ENCODE data around the gene NAALADL2. TPM values are rescaled to one million over a fixed set of nuclear protein-coding genes. Genes with fewer than 3 reads are reported as not detected.
A peak's percentile ranks its signal among the peaks of the same experiment; 100 is the strongest.
"Not testable (repeated sequence)": the region's sequence is repeated elsewhere in the genome, so short reads cannot be mapped to it uniquely, and the experiment has no call there.

The NAALADL2 gene
- total RNA-seq, 1 donor from 2014 or later = 36.9 TPM

GRCh38 chr3:175552929-175553328, 693.8 kb downstream of the NAALADL2 start:
- intact Hi-C loops (cut with DNase I) = no loop called here
- ATAC-seq (no peak), DNase-seq (ENCODE audit: low spot score) (no peak)

GRCh38 chr3:175554801-175555200, 695.7 kb downstream of the NAALADL2 start:
- ATAC-seq = no peak
- no peak for DNase-seq (ENCODE audit: low spot score)
- intact Hi-C loops (cut with DNase I) = no loop called here

- DNase-seq (ENCODE audit: low spot score) = no peak
- intact Hi-C loops (cut with DNase I) = no loop called here
Measured at GRCh38 chr3:175558261-175558660, 699.1 kb downstream of the NAALADL2 start.

GRCh38 chr3:175564363-175564762, 705.2 kb downstream of the NAALADL2 start:
- no peak for ATAC-seq
- intact Hi-C loops (cut with DNase I) = no loop called here
- DNase-seq (ENCODE audit: low spot score) = no peak

More at GRCh38 chr3:175558261-175558660, 699.1 kb downstream of the NAALADL2 start:
- no peak for ATAC-seq

GRCh38 chr3:175571096-175571495, 712.0 kb downstream of the NAALADL2 start:
- ATAC-seq (no peak), DNase-seq (ENCODE audit: low spot score) (no peak)
- intact Hi-C loops (cut with DNase I) = no loop called here

- DNase-seq (ENCODE audit: low spot score) = no peak
- intact Hi-C loops (cut with DNase I) = no loop called here
- ATAC-seq = no peak
Measured at GRCh38 chr3:175573226-175573625, 714.1 kb downstream of the NAALADL2 start.

- intact Hi-C loops (cut with DNase I) = no loop called here
- ATAC-seq = no peak
Measured at GRCh38 chr3:175580318-175580717, 721.2 kb downstream of the NAALADL2 start.

GRCh38 chr3:175585898-175586297, 726.8 kb downstream of the NAALADL2 start:
- intact Hi-C loops (cut with DNase I) = no loop called here
- DNase-seq (ENCODE audit: low spot score) = no peak
- ATAC-seq = no peak

More at GRCh38 chr3:175580318-175580717, 721.2 kb downstream of the NAALADL2 start:
- DNase-seq (ENCODE audit: low spot score) = no peak

GRCh38 chr3:175590745-175591144, 731.6 kb downstream of the NAALADL2 start:
- intact Hi-C loops (cut with DNase I) = no loop called here

GRCh38 chr3:175591375-175591774, 732.2 kb downstream of the NAALADL2 start:
- no peak for ATAC-seq
- intact Hi-C loops (cut with DNase I) = no loop called here
- DNase-seq (ENCODE audit: low spot score) = no peak

More at GRCh38 chr3:175590745-175591144, 731.6 kb downstream of the NAALADL2 start:
- no peak for ATAC-seq
- no peak for DNase-seq (ENCODE audit: low spot score)

GRCh38 chr3:175593331-175593730, 734.2 kb downstream of the NAALADL2 start:
- DNase-seq (ENCODE audit: low spot score) (no peak), ATAC-seq (no peak)
- intact Hi-C loops (cut with DNase I) = no loop called here

- DNase-seq (ENCODE audit: low spot score) (no peak), ATAC-seq (no peak)
- intact Hi-C loops (cut with DNase I) = no loop called here
Measured at GRCh38 chr3:175598740-175599139, 739.6 kb downstream of the NAALADL2 start.

GRCh38 chr3:175601521-175601920, 742.4 kb downstream of the NAALADL2 start:
- ATAC-seq (no peak), DNase-seq (ENCODE audit: low spot score) (no peak)
- intact Hi-C loops (cut with DNase I) = no loop called here

- ATAC-seq = peak; percentile 26
- intact Hi-C loops (cut with DNase I) = no loop called here
- DNase-seq (ENCODE audit: low spot score) = no peak
Measured at GRCh38 chr3:175605851-175606250, 746.7 kb downstream of the NAALADL2 start.

GRCh38 chr3:175606650-175607318, 747.6 kb downstream of the NAALADL2 start:
- ATAC-seq = no peak
- no peak for DNase-seq (ENCODE audit: low spot score)
- intact Hi-C loops (cut with DNase I) = no loop called here

- DNase-seq (ENCODE audit: low spot score) (no peak), ATAC-seq (no peak)
- intact Hi-C loops (cut with DNase I) = no loop called here
Measured at GRCh38 chr3:175608356-175608755, 749.2 kb downstream of the NAALADL2 start.

GRCh38 chr3:175608911-175609310, 749.8 kb downstream of the NAALADL2 start:
- ATAC-seq = no peak
- no peak for DNase-seq (ENCODE audit: low spot score)
- intact Hi-C loops (cut with DNase I) = no loop called here

- intact Hi-C loops (cut with DNase I) = no loop called here
- ATAC-seq (no peak), DNase-seq (ENCODE audit: low spot score) (no peak)
Measured at GRCh38 chr3:175612487-175613196, 753.5 kb downstream of the NAALADL2 start.

GRCh38 chr3:175614107-175614506, 755.0 kb downstream of the NAALADL2 start:
- intact Hi-C loops (cut with DNase I); ATAC-seq; DNase-seq (ENCODE audit: low spot score): not testable (repeated sequence)

GRCh38 chr3:175617247-175617646, 758.1 kb downstream of the NAALADL2 start:
- no peak for DNase-seq (ENCODE audit: low spot score)
- intact Hi-C loops (cut with DNase I) = no loop called here
- no peak for ATAC-seq
